HepG2 (cell line): ENCODE data around the gene MRPL28. TPM values are rescaled to one million over a fixed set of nuclear protein-coding genes. Genes with fewer than 3 reads are reported as not detected.

Source experiments
- CBFB ChIP-seq: sonication (generic); formaldehyde crosslinking; IDR thresholded peaks from 2 replicates; pipeline ENCODE4 v1.4.0; 2020; ENCODE audit warnings: missing genetic modification reagents
- ELF3 ChIP-seq: IDR thresholded peaks from 2 replicates; pipeline ENCODE4 v1.6.1; 2016; ENCODE audit warnings: missing genetic modification reagents, missing compliant biosample characterization
- FOXK2 ChIP-seq: fragments of 450-650 bp; IDR thresholded peaks from 2 replicates; pipeline ENCODE4 v1.6.1; 2016
- KDM5A ChIP-seq: fragments of 200-600 bp; sonication (generic); IDR thresholded peaks from 2 replicates; pipeline ENCODE4 v1.7.0; 2018; ENCODE audit warnings: antibody characterized with exemption, mild to moderate bottlenecking, low read length, borderline replicate concordance
- MEIS1 ChIP-seq: sonication (generic); formaldehyde crosslinking; IDR thresholded peaks from 2 replicates; pipeline ENCODE4 v1.9.0; 2021; ENCODE audit warnings: mild to moderate bottlenecking, missing genetic modification reagents, moderate library complexity, borderline replicate concordance
- MIER2 ChIP-seq: IDR thresholded peaks from 2 replicates; pipeline ENCODE4 v1.6.1; 2016; ENCODE audit warnings: missing biosample characterization, missing genetic modification reagents
- NFATC3 ChIP-seq: sonication (generic); formaldehyde crosslinking; IDR thresholded peaks from 2 replicates; pipeline ENCODE4 v1.5.1; 2020; ENCODE audit warnings: mild to moderate bottlenecking, missing genetic modification reagents
- SP1 ChIP-seq, 2 experiments: fragments of 450-650 bp in 1 of 2; sonication (generic) in 1 of 2; formaldehyde crosslinking in 1 of 2; IDR thresholded peaks; 2 replicates each; pipeline versions ENCODE4 v1.4.0 to v1.6.1; 2016 to 2020; ENCODE audit warnings: missing genetic modification reagents in 1 of 2
- TBP ChIP-seq: sonication (generic); formaldehyde crosslinking; IDR thresholded peaks from 2 replicates; pipeline ENCODE4 v1.5.0; 2020; ENCODE audit warnings: missing genetic modification reagents
- THAP11 ChIP-seq: IDR thresholded peaks from 2 replicates; pipeline ENCODE4 v1.6.1; 2016; ENCODE audit warnings: missing biosample characterization, missing genetic modification reagents
- ZFAT ChIP-seq: sonication (generic); formaldehyde crosslinking; conservative IDR thresholded peaks from 2 replicates; pipeline ENCODE4 v1.8.1; 2023; ENCODE audit warnings: missing genetic modification reagents, inconsistent platforms
- ZFP36L2 ChIP-seq: sonication (generic); formaldehyde crosslinking; IDR thresholded peaks from 2 replicates; pipeline ENCODE4 v1.4.0; 2020; ENCODE audit warnings: missing genetic modification reagents
- ZNF121 ChIP-seq: sonication (generic); formaldehyde crosslinking; IDR thresholded peaks from 2 replicates; pipeline ENCODE4 v1.5.0; 2020; ENCODE audit warnings: mild to moderate bottlenecking, missing genetic modification reagents
- ZNF224 ChIP-seq: sonication (generic); formaldehyde crosslinking; IDR thresholded peaks from 2 replicates; pipeline ENCODE4 v1.5.0; 2020; ENCODE audit warnings: mild to moderate bottlenecking, missing genetic modification reagents
- ZNF253 ChIP-seq: sonication (generic); formaldehyde crosslinking; IDR thresholded peaks from 2 replicates; pipeline ENCODE4 v1.8.0; 2022; ENCODE audit warnings: mild to moderate bottlenecking, missing genetic modification reagents, borderline replicate concordance
- ZNF558 ChIP-seq: sonication (generic); formaldehyde crosslinking; IDR thresholded peaks from 2 replicates; pipeline ENCODE4 v1.9.0; 2022; ENCODE audit warnings: mild to moderate bottlenecking, missing genetic modification reagents, borderline replicate concordance
- ZNF775 ChIP-seq: sonication (generic); formaldehyde crosslinking; IDR thresholded peaks from 2 replicates; pipeline ENCODE4 v1.4.0; 2020; ENCODE audit warnings: missing genetic modification reagents, mild to moderate bottlenecking, moderate library complexity, borderline replicate concordance
- ZSCAN22 ChIP-seq: sonication (generic); formaldehyde crosslinking; IDR thresholded peaks from 2 replicates; pipeline ENCODE4 v1.4.0; 2020; ENCODE audit warnings: mild to moderate bottlenecking, missing genetic modification reagents
- polyA plus RNA-seq, 8 experiments: library from polyadenylated mRNA; depleted of rRNA in 3 of 8; stranded (reverse) in 7 of 8; unstranded in 1 of 8; fragments of >200 nt; fragmentation: Illumina TruSeq in 4 of 8; extraction: Trizol in 4 of 8; gene quantifications; 2 replicates each; pipeline versions ENCODE4 v1.2.1 to v1.2.3, GENCODE V29; 2011 to 2016; ENCODE audit warnings: low read depth in 4 of 8, missing spikeins in 1 of 8, mixed read lengths in 1 of 8; ENCODE audit not compliant: insufficient read depth in 1 of 8
- total RNA-seq, 5 experiments: library from RNA; depleted of rRNA; stranded (reverse); fragments of >200 nt; fragmentation: Illumina TruSeq; extraction: Trizol; gene quantifications; 2 replicates each; pipeline ENCODE4 v1.2.3, GENCODE V29; 2016; ENCODE audit warnings: low read depth in 1 of 5
- TF ChIP-seq, protein P1 (sequence below): sonication (generic); formaldehyde crosslinking; IDR thresholded peaks from 2 replicates; pipeline ENCODE4 v1.4.0; 2020; ENCODE audit warnings: missing genetic modification reagents, borderline replicate concordance
- TF ChIP-seq, protein P2 (sequence below): sonication (generic); formaldehyde crosslinking; IDR thresholded peaks from 2 replicates; pipeline ENCODE4 v1.5.0; 2020; ENCODE audit warnings: mild to moderate bottlenecking, missing genetic modification reagents, borderline replicate concordance
- TF ChIP-seq, protein P3 (sequence below): sonication (generic); formaldehyde crosslinking; IDR thresholded peaks from 2 replicates; pipeline ENCODE4 v1.8.0; 2022; ENCODE audit warnings: mild to moderate bottlenecking, missing genetic modification reagents
- TF ChIP-seq, protein P4 (sequence below): sonication (generic); formaldehyde crosslinking; IDR thresholded peaks from 2 replicates; pipeline ENCODE4 v1.5.1; 2020; ENCODE audit warnings: mild to moderate bottlenecking, missing genetic modification reagents, borderline replicate concordance

MRPL28 gene
- total and polyA plus RNA-seq, 2 of the 13 experiments (the other 11 are each of a cell fraction or from before 2014, with no cell fraction given) = 114 to 135 TPM

DNA sequence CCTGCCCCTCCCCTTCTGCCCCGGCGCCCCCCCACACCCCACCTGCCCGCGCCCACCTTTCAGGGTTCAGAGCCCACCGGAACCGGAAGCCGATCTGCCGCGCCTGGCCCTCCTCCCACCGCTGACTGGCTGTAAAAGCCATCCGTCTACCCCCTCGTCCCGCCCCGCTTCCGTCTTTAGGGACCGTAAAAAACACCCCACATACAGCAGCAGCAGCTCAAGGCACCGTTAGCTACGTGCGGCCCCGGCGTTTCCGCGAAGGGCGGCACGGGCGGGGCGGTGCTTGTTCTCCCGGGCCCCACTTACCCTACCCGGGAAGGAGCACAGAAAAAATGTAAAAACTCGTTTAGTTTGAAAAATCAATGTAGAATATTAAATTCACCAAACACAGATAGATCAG lies at the start of gene MRPL28 (continued):
- TF ChIP-seq, protein P1, sequence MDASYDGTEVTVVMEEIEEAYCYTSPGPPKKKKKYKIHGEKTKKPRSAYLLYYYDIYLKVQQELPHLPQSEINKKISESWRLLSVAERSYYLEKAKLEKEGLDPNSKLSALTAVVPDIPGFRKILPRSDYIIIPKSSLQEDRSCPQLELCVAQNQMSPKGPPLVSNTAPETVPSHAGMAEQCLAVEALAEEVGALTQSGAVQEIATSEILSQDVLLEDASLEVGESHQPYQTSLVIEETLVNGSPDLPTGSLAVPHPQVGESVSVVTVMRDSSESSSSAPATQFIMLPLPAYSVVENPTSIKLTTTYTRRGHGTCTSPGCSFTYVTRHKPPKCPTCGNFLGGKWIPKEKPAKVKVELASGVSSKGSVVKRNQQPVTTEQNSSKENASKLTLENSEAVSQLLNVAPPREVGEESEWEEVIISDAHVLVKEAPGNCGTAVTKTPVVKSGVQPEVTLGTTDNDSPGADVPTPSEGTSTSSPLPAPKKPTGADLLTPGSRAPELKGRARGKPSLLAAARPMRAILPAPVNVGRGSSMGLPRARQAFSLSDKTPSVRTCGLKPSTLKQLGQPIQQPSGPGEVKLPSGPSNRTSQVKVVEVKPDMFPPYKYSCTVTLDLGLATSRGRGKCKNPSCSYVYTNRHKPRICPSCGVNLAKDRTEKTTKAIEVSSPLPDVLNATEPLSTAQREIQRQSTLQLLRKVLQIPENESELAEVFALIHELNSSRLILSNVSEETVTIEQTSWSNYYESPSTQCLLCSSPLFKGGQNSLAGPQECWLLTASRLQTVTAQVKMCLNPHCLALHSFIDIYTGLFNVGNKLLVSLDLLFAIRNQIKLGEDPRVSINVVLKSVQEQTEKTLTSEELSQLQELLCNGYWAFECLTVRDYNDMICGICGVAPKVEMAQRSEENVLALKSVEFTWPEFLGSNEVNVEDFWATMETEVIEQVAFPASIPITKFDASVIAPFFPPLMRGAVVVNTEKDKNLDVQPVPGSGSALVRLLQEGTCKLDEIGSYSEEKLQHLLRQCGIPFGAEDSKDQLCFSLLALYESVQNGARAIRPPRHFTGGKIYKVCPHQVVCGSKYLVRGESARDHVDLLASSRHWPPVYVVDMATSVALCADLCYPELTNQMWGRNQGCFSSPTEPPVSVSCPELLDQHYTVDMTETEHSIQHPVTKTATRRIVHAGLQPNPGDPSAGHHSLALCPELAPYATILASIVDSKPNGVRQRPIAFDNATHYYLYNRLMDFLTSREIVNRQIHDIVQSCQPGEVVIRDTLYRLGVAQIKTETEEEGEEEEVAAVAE (CRISPR knock-in tag) = no peak
- no peak for TF ChIP-seq NFATC3 (CRISPR knock-in tag)
- no peak for TF ChIP-seq ZNF775 (CRISPR knock-in tag)
- no peak for TF ChIP-seq TBP (CRISPR knock-in tag)
- peak; percentile 77 for TF ChIP-seq ELF3 (CRISPR knock-in tag)
- TF ChIP-seq KDM5A = no peak
- TF ChIP-seq ZFAT (CRISPR knock-in tag) = no peak
- no peak for TF ChIP-seq ZNF558 (CRISPR knock-in tag)
- TF ChIP-seq MEIS1 (CRISPR knock-in tag) = no peak
- TF ChIP-seq THAP11 (CRISPR knock-in tag) = peak; percentile 82
- TF ChIP-seq SP1 (IDR thresholded peaks at IDR 0.05) = no peak
- TF ChIP-seq SP1 (CRISPR knock-in tag; IDR thresholded peaks at IDR 0.05) = peak; percentile 90
- TF ChIP-seq ZNF121 (CRISPR knock-in tag) = no peak
- TF ChIP-seq, protein P2, sequence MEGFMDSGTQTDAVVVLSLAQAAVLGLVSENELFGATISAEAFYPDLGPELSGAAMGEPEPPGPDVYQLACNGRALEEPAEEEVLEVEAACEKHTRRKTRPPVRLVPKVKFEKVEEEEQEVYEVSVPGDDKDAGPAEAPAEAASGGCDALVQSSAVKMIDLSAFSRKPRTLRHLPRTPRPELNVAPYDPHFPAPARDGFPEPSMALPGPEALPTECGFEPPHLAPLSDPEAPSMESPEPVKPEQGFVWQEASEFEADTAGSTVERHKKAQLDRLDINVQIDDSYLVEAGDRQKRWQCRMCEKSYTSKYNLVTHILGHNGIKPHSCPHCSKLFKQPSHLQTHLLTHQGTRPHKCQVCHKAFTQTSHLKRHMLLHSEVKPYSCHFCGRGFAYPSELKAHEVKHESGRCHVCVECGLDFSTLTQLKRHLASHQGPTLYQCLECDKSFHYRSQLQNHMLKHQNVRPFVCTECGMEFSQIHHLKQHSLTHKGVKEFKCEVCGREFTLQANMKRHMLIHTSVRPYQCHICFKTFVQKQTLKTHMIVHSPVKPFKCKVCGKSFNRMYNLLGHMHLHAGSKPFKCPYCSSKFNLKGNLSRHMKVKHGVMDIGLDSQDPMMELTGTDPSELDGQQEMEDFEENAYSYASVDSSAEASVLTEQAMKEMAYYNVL (CRISPR knock-in tag) = no peak
- no peak for TF ChIP-seq ZSCAN22 (CRISPR knock-in tag)
- TF ChIP-seq ZFP36L2 (CRISPR knock-in tag) = no peak
- no peak for TF ChIP-seq ZNF253
- TF ChIP-seq FOXK2 = no peak
- TF ChIP-seq, protein P3, sequence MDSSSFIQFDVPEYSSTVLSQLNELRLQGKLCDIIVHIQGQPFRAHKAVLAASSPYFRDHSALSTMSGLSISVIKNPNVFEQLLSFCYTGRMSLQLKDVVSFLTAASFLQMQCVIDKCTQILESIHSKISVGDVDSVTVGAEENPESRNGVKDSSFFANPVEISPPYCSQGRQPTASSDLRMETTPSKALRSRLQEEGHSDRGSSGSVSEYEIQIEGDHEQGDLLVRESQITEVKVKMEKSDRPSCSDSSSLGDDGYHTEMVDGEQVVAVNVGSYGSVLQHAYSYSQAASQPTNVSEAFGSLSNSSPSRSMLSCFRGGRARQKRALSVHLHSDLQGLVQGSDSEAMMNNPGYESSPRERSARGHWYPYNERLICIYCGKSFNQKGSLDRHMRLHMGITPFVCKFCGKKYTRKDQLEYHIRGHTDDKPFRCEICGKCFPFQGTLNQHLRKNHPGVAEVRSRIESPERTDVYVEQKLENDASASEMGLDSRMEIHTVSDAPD (CRISPR knock-in tag) = no peak
- peak; percentile 30; the same call in 1 of the 2 replicates for TF ChIP-seq MIER2 (CRISPR knock-in tag)
- TF ChIP-seq ZNF224 (CRISPR knock-in tag) = no peak
- TF ChIP-seq, protein P4, sequence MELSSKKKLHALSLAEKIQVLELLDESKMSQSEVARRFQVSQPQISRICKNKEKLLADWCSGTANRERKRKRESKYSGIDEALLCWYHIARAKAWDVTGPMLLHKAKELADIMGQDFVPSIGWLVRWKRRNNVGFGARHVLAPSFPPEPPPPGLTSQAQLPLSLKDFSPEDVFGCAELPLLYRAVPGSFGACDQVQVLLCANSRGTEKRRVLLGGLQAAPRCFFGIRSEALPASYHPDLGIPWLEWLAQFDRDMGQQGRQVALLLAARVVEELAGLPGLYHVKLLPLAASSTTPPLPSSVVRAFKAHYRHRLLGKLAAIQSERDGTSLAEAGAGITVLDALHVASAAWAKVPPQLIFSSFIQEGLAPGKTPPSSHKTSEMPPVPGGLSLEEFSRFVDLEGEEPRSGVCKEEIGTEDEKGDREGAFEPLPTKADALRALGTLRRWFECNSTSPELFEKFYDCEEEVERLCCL = no peak
- no peak for TF ChIP-seq CBFB (CRISPR knock-in tag)
